SU-DHL-6 (cell line): Measurements from ENCODE around the gene DYNLRB1.

Source experiments
- CTCF ChIP-seq: fragments of 200-600 bp; sonication (generic); IDR thresholded peaks from one replicate; pipeline ENCODE4 v1.5.1; 2017; ENCODE audit warnings: antibody characterized with exemption, mild to moderate bottlenecking, low read length, moderate library complexity; ENCODE audit not compliant: insufficient read depth, poor library complexity, severe bottlenecking
- EZH2phosphoT487 ChIP-seq: fragments of 200-600 bp; sonication (generic), shearing (Covaris generic); conservative IDR thresholded peaks from 2 replicates; pipeline ENCODE4 v1.6.1; 2018; ENCODE audit warnings: mild to moderate bottlenecking, antibody characterized with exemption, low read length, moderate library complexity, mixed read lengths

GRCh38 chr20:34574861-34575260, 58.6 kb downstream of the DYNLRB1 start:
- no peak for TF ChIP-seq CTCF
- TF ChIP-seq EZH2phosphoT487, result no peak
